GM18499 (cell line): ENCODE measurements around the gene CHID1.

Source experiments
- ATAC-seq: cut with Tn5 transposase; IDR thresholded peaks from one replicate; pipeline ENCODE4 v1.9.1; 2021; ENCODE audit warnings: moderate number of reproducible peaks; ENCODE audit not compliant: insufficient read depth, unreplicated experiment

Gene CHID1

DNA sequence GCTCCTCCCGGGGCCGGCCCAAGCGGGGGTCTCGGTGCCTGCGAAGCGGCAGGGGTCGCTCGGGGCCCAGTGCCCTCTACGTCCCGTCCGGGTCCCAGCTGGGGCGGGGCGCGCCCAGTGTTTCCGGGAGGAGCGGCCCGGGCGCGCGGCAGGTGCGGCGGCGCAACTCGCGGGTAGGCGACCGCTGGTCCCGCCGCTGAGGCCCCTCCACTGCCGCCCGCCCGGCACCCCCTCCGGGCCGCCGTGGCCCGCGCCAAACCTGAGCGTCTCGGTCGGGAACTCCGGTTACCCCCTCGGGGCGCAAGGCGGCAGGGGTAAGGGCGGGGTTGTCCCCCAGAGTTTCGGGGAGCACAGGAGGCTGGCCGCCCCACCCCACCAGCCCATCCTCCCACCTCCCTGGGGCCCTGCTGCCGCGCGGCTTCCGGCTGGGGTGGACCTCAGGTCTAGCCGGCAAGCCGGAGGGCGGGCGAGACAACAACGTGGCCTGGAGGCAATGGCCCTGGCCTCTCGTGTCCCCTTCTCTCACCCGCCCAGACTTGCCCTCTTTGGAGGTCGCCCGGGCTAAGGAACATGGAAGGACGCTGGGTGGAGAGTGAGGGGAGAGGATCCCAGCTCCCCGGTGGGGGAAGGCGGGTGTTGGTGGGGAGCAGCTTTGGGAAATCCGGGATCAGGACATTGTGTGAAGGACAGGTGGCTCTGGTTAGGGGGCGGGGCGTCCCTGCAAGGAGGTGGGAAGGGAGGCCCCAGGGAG is 83.3 kb downstream of the CHID1 start:
- no peak for ATAC-seq

DNA sequence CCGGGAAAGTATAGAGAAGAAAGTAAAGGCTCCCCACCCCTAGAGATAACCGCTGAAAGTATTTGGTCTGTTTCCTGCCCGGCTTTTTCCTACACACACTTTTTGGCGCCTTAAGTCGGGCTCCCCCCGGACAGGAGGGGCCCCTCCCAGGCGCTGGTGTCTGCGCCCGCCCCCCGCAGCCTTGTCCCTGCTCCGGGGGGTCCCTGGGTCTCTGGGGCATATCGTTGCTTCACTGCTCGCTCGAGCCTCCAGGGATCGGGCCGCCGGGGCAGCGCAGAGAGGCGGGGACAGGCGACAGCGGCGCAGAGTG is 83.8 kb downstream of the CHID1 start:
- no peak for ATAC-seq

DNA sequence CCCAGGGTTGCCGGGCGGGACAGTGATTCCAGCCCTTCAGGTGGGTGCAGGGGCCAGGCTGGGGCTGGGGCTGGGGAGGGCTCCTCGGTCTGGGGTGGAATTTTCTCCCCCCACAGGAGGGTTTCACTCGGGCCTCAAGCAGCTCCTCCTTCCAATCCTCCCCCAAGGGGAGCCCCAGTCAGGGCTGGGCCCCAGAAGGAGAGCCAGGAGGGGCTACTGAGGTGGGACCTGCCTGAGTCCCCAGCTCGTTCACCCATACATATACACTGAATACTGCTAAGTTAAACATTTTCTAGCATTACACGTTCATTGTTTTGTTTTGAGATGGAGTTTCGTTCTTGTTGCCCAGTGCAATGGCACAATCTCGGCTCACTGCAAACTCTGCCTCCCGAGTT is 84.4 kb downstream of the CHID1 start:
- ATAC-seq: no peak

- no peak for ATAC-seq
These were observed 85.0 kb downstream of the CHID1 start for GRCh38 chr11:825366-826226.

DNA sequence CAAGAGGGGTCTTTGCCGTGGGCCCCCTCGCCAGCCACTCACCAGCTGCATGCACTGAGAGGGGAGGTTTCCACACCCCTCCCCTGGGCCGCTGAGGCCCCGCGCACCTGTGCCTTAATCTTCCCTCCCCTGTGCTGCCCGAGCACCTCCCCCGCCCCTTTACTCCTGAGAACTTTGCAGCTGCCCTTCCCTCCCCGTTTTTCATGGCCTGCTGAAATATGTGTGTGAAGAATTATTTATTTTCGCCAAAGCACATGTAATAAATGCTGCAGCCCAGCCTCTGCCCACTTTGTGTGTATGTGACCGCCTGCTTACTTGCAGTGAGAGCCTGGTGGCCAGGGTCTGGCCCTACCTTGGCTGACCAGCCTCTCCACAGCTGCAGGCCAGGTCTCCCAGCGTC is 85.7 kb downstream of the CHID1 start:
- no peak for ATAC-seq

- ATAC-seq: no peak
These were observed 86.2 kb downstream of the CHID1 start for GRCh38 chr11:824292-824880.

DNA sequence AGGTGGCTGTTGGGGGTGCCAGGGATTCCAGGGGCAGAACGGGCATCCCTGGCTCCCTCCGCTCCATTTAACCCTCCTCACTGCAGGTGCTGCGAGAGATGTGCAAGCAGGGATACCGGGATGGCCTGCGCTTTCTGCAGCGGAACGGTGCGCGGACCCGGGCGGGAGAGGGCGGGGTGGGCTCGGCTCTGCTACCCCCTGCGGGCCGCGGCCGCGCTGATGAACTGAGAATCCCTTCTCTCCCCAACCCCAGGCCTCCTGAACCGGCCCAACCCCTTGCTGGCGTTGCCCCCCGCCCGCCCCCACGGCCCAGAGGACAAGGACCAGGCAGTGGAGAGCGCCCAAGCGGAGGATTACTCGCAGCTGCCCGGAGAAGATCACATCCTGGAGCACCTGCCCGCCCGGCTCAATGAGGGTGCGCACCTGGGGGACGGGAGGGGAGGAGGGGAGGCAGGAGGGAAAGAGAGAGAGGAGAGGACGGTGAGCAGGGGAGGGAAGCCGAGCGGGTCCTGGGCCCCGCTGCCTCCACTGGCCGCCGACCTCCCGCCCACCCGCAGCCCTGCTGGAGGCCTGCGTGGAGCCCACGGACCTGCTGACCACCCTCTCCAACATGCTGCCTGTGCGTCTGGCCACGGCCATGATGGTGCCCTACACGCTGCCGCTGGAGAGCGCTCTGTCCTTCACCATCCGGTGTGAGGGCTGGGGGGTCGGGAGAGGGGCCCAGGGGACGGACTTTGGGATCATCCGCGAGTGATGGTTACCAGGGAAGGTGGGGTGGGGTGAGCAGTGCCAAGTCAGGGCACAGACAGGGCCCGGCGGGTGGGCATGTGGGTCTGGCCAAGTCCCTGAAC is 86.9 kb downstream of the CHID1 start:
- ATAC-seq: no peak

DNA sequence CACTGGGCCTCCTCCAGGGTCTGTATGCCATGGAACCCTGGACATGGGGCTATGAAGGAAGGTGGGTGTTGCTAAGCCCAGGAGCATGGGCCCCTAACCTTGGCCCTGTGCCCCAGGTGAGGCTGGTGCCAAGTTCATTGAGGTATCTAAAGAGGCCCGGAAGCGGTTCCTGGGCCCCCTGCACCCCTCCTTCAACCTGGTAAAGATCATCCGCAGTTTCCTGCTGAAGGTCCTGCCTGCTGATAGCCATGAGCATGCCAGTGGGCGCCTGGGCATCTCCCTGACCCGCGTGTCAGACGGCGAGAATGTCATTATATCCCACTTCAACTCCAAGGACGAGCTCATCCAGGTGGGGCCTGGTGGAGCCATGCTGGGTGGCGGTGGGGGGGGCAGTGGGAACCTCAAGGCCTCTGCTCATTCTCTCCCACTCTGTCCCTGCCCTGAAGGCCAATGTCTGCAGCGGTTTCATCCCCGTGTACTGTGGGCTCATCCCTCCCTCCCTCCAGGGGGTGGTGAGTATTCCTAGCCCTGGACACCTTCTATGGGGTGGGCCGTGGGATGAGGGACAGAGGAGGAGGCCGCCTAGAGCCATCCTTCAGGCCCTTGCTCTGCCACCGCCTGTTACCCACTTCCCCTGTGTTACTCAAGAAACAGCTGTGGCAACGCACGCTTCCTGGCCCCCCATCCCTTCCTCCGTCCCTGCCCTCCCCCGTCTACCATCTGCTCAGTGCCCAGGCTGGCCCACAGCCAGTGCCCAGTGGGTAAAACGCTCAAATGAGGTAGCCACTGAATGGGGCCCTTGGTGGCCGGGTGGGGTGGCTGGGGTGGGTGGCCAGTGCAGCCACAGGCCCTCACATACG is 88.9 kb downstream of the CHID1 start:
- ATAC-seq: no peak

DNA sequence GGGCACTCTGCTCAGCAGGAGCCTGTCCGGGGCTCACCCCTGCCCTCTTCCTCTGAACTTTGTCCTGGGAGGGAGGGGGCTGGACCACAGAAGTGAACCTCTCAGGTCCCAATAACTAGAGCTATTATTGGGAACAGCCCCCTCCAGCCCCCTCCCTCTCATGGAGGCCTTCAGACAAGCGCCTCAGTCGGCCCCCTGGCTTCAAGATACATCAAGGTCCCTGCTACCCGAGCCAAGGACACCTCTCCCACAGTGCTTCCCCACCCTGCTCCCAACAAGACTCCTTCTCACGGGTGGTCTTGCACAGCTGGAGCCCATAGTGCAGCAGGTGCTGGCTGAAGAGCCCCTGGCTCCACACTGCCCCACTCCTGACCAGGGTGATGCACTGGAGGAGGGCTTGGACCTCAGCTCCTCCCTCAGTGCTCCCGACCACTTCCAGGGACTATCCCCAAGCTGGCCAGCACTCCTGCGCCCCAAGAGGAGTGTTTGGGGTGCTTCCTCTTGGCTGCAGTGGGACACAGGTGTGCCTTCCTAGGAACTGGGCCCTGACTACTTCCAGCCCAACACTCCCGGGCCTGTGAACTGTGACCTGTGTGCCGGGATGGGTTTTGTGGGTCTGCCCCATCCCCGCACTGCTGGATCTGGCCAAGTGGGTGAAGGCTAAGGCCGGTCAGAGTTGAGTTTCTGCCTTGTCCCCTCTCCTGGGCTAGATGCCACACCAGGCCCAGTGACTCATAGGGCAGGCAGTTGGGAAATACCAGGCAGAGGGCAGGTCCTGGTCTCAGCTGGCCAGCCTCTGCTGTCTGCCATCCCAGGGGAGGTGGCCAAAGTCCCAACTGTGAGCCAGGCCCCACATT is 89.7 kb downstream of the CHID1 start:
- no peak for ATAC-seq

DNA sequence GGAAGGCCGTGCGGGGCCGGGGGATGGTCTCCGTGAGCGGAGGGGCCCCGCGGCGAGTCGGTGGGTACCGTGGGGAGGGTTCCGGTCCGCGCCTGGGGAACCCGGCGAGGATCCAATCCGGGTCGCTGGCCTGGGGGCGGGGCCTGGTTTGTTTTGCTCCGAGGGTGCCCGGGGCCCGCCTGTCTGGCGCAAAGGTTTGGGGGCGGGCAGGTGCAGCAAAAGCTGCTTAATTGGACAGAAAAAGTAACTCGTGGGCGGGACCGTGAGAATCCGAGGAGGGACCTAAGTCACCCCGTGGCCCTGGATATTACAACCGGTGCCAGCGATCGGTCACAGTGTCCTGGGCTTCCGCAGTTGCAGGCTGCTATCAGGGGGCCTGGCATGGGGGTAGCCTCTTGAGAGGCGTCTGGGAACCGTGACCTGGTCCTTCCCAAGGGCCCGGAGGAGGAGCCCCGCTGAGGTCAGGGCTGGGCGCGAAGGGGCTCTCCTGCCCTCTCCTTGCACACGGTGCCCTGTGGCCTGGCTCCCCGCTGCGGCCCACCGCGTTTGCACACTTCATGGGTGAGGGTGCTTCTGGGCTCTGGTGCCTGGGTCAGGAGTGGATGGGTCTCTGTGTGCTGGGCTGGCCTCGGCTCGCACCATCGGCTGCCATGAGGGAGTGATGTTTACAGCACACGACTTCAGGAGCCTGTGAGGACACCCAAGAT is 90.5 kb downstream of the CHID1 start:
- peak; percentile 41 for ATAC-seq

DNA sequence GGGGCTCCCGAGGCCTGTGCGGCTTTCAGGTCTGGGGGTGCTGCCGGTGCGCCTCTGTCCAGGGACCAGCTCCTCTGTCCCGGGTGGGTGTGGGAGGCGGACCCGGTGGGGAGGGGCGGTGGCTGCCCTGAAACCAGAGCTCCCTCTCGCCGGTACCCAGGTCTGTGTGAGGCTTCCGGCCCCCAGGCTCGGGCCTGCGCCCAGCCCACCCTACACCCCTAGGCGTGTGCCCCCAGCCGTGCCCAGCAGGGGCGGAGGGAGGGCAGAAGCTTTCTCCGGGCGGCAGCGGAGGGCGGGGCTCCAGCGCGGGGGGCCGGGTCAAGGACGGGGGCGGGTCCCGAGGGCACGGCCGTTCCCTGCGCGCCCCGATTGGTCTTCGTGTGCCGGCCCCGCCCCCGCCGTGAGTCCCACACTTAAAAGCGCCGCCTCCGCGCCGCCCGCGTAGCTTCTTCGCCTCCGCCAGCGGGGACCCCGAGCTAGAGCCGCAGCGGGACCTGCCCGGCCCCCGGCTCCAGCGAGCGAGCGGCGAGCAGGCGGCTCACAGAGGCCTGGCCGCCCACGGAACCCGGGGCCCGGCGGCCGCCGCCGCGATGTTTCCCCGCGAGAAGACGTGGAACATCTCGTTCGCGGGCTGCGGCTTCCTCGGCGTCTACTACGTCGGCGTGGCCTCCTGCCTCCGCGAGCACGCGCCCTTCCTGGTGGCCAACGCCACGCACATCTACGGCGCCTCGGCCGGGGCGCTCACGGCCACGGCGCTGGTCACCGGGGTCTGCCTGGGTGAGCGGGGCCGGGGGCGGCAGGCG is 91.3 kb downstream of the CHID1 start:
- peak; percentile 21 for ATAC-seq

GRCh38 chr11:818396-819128 is 92.0 kb downstream of the CHID1 start, which contains the start of gene PNPLA2:
TSS of gene PNPLA2 (plus strand) at chr11:818914. CDS start at chr11:819719, 805 bp downstream.
- ATAC-seq: no peak
